IMR-90 (cell line): ENCODE measurements around the gene CATSPERZ. TPM values are rescaled to one million over a fixed set of nuclear protein-coding genes. Genes with fewer than 3 reads are reported as not detected.
A peak's percentile ranks its signal among the peaks of the same experiment; 100 is the strongest.

Experiments
- ATAC-seq: fragments of 200-7000 bp; cut with Tn5 transposase; 2 replicates; pipeline ENCODE4 v1.9.1; 2020; ENCODE audit warnings: low read depth, mild to moderate bottlenecking, moderate library complexity
- BruUV-seq: library from RNA; stranded (reverse); fragments of 400-500 nt; replicated peaks from 2 replicates; lab custom pipeline; 2021; lab: Mats Ljungman, UMichigan
- CTCF ChIA-PET: fragments of 300-600 bp; formaldehyde crosslinking; extraction: SDS; loops from one replicate; lab custom pipeline; 2021; ENCODE audit warnings: antibody characterized with exemption; lab: Yijun Ruan, JAX
- POLR2A ChIA-PET: fragments of 300-600 bp; sonication (Branson Sonifier 250); formaldehyde crosslinking; loops from one replicate; lab custom pipeline; 2022; ENCODE audit warnings: antibody characterized with exemption; ENCODE audit not compliant: unreplicated experiment; lab: Charles Lee
- DNase-seq: peaks from one replicate; pipeline ENCODE4 v3.0.0; 2013
- H2AFZ ChIP-seq: replicated peaks from 2 replicates; pipeline ENCODE3; 2013; ENCODE audit warnings: low read length, mild to moderate bottlenecking; ENCODE audit not compliant: poor library complexity
- H2AK5ac ChIP-seq: 2 replicates; pipeline ENCODE4 v1.6.1; 2013; ENCODE audit warnings: low read depth, low read length, inconsistent platforms
- H2AK9ac ChIP-seq: replicated peaks from 2 replicates; pipeline ENCODE3; 2013; ENCODE audit warnings: mild to moderate bottlenecking, low read depth, low read length, moderate library complexity; ENCODE audit not compliant: poor library complexity
- H2BK120ac ChIP-seq: 2 replicates; pipeline ENCODE4 v1.6.1; 2013; ENCODE audit warnings: low read depth, low read length, inconsistent platforms
- H2BK15ac ChIP-seq: 3 replicates; pipeline ENCODE4 v1.6.1; 2013; ENCODE audit warnings: low read depth, low read length, inconsistent platforms
- H2BK20ac ChIP-seq: 2 replicates; pipeline ENCODE4 v1.6.1; 2013; ENCODE audit warnings: low read depth, mild to moderate bottlenecking, inconsistent platforms, low read length, moderate library complexity
- H2BK5ac ChIP-seq: 2 replicates; pipeline ENCODE4 v1.6.1; 2013; ENCODE audit warnings: mild to moderate bottlenecking, low read depth, low read length, inconsistent platforms; ENCODE audit not compliant: poor library complexity, severe bottlenecking
- H3K14ac ChIP-seq: replicated peaks from 2 replicates; pipeline ENCODE4 v1.6.1; 2013; ENCODE audit warnings: low read depth, low read length, inconsistent platforms
- H3K18ac ChIP-seq: 2 replicates; pipeline ENCODE4 v1.6.1; 2013; ENCODE audit warnings: low read depth, low read length, control low read depth
- H3K23ac ChIP-seq: 2 replicates; pipeline ENCODE4 v1.6.1; 2013; ENCODE audit warnings: low read depth, low read length, inconsistent platforms
- H3K27ac ChIP-seq: 2 replicates; pipeline ENCODE4 v1.5.1; 2013; ENCODE audit warnings: mild to moderate bottlenecking, control low read depth, low read length; ENCODE audit not compliant: insufficient read depth
- H3K27me3 ChIP-seq: 2 replicates; pipeline ENCODE4 v1.6.1; 2013; ENCODE audit warnings: low read length; ENCODE audit not compliant: control insufficient read depth, insufficient read depth
- H3K36me3 ChIP-seq: 2 replicates; pipeline ENCODE4 v1.6.1; 2013; ENCODE audit warnings: low read length, mixed read lengths; ENCODE audit not compliant: control insufficient read depth, insufficient read depth
- H3K4ac ChIP-seq: 2 replicates; pipeline ENCODE4 v1.6.1; 2013; ENCODE audit warnings: low read depth, low read length, inconsistent platforms
- H3K4me1 ChIP-seq: 2 replicates; pipeline ENCODE4 v1.6.1; 2013; ENCODE audit warnings: low read length, mixed read lengths; ENCODE audit not compliant: control insufficient read depth, insufficient read depth
- H3K4me2 ChIP-seq: 2 replicates; pipeline ENCODE4 v1.6.1; 2013; ENCODE audit warnings: low read depth, mild to moderate bottlenecking, control low read depth, low read length, moderate library complexity
- H3K4me3 ChIP-seq: 2 replicates; pipeline ENCODE4 v1.5.1; 2013; ENCODE audit warnings: low read depth, mild to moderate bottlenecking, control low read depth, low read length, moderate library complexity; ENCODE audit not compliant: insufficient read depth
- H3K56ac ChIP-seq: 2 replicates; pipeline ENCODE4 v1.6.1; 2013; ENCODE audit warnings: low read length, inconsistent platforms; ENCODE audit not compliant: insufficient read depth; ENCODE audit errors: extremely low read depth
- H3K79me1 ChIP-seq, 2 experiments: 2 replicates each; pipeline ENCODE4 v1.6.1; 2013; ENCODE audit warnings: low read length in 2 of 2, inconsistent platforms in 1 of 2, low read depth in 1 of 2
- H3K9ac ChIP-seq: 2 replicates; pipeline ENCODE4 v1.6.1; 2013; ENCODE audit warnings: low read depth, low read length, control low read depth
- H3K9me1 ChIP-seq: 2 replicates; pipeline ENCODE4 v1.6.1; 2013; ENCODE audit warnings: low read length, inconsistent platforms; ENCODE audit not compliant: insufficient read depth
- H3K9me3 ChIP-seq: 2 replicates; pipeline ENCODE4 v1.6.1; 2013; ENCODE audit warnings: low read length; ENCODE audit not compliant: control insufficient read depth, insufficient read depth
- H4K20me1 ChIP-seq: 2 replicates; pipeline ENCODE4 v1.6.1; 2013; ENCODE audit warnings: low read length, inconsistent platforms; ENCODE audit not compliant: insufficient read depth
- H4K5ac ChIP-seq: 2 replicates; pipeline ENCODE4 v1.6.1; 2013; ENCODE audit warnings: mild to moderate bottlenecking, low read depth, low read length, control low read depth
- H4K8ac ChIP-seq, 2 experiments: 2 replicates each; pipeline ENCODE4 v1.6.1; 2013; ENCODE audit warnings: low read depth in 2 of 2, low read length in 2 of 2, control low read depth in 1 of 2, inconsistent platforms in 1 of 2
- H4K91ac ChIP-seq: 2 replicates; pipeline ENCODE4 v1.6.1; 2013; ENCODE audit warnings: low read depth, low read length, inconsistent platforms; ENCODE audit not compliant: insufficient read depth
- CEBPB ChIP-seq: IDR thresholded peaks from 2 replicates; pipeline ENCODE4 v1.6.1; 2012; ENCODE audit warnings: low read depth, low read length, improper control_type of control experiment
- MXI1 ChIP-seq: IDR thresholded peaks from 2 replicates; pipeline ENCODE4 v1.6.1; 2012; ENCODE audit warnings: low read depth, mild to moderate bottlenecking, low read length, moderate library complexity, borderline replicate concordance
- RAD21 ChIP-seq: IDR thresholded peaks from 2 replicates; pipeline ENCODE4 v1.6.1; 2012; ENCODE audit warnings: low read length, improper control_type of control experiment
- SMC3 ChIP-seq: fragments of 150-350 bp; IDR thresholded peaks from 2 replicates; pipeline ENCODE4 v1.6.1; 2016; ENCODE audit warnings: low read depth, mild to moderate bottlenecking, antibody characterized with exemption, low read length, moderate library complexity
- WGBS, 2 experiments: methylation state at CpG; one replicate each; pipeline versions ENCODE4 v1.1.5 to v1.1.7; 2013; ENCODE audit warnings: missing lambda C conversion rate in 2 of 2; ENCODE audit not compliant: insufficient read length in 1 of 2; ENCODE audit errors: extremely low coverage in 2 of 2; 5-methylcytosine and 5-hydroxymethylcytosine counted together
- dilution Hi-C: fragments of 300-500 bp; cut with HindIII; formaldehyde crosslinking; loops from one replicate; pipeline ENCODE4 v1.14.3; 2018; ENCODE audit warnings: low sequenced_read_pairs; ENCODE audit not compliant: unreplicated experiment
- in situ Hi-C: fragments of 300-500 bp; cut with MboI; formaldehyde crosslinking; loops from 3 replicates; pipeline ENCODE4 v1.14.3; 2019; ENCODE audit warnings: low sequenced_read_pairs, inconsistent platforms, mixed read lengths
- intact Hi-C: fragments of 100-400 bp; cut with micrococcal nuclease; formaldehyde crosslinking; loops from 2 replicates; pipeline ENCODE4 v1.10.0; 2022
- polyA plus RNA-seq, 3 experiments: library from polyadenylated mRNA; depleted of rRNA; stranded (reverse); fragments of >200 nt; gene quantifications; 2 replicates each; pipeline ENCODE4 v1.2.3, GENCODE V29; 2012; ENCODE audit warnings: low replicate concordance in 1 of 3
- total RNA-seq: library from RNA; depleted of rRNA; stranded (reverse); fragments of >200 nt; gene quantifications from 2 replicates; pipeline ENCODE4 v1.2.3, GENCODE V29; 2012
- TF ChIP-seq, protein P1 (sequence below): fragments of 150-350 bp; IDR thresholded peaks from 2 replicates; pipeline ENCODE4 v1.6.1; 2017; ENCODE audit warnings: mild to moderate bottlenecking, antibody characterized with exemption, low read length, low read depth

The CATSPERZ gene
- total and polyA plus RNA-seq, 2 of the 4 experiments (the other 2 are of a cell fraction): not detected

DNA sequence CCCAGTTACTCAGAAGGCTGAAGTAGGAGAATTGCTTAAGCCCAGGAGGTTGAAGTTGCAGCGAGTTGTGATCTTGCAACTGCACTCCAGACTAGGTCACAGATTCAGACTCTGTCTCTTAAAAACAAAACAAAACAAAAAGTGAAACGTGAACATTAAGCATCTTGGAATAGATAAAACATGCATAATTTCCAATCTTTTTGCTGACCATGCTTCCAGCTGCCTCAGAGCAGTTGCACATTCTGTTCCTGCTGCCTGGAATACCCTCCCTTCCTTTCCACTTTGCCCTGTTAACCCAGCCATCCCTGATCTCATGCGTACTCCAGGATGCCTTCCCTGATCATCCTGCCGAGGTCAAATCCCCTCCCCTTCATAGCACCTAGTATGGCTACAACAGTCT, 39.1 kb downstream of the CATSPERZ start:
- Histone ChIP-seq H2BK5ac (no peak overlapping the region), H3K79me1 (no peaks in the 10 kb centered on the region), H3K9me1 (peaks cover 3% of the 10 kb centered on the region; the same call in 1 of the 2 replicates), H2AFZ (peak overlapping the region; percentile 63), H3K4me1 (peaks cover 6% of the 10 kb centered on the region), H3K9me3 (no peaks in the 10 kb centered on the region), H3K23ac (no peak overlapping the region), H3K27ac (no peak overlapping the region), H2AK9ac (no peak overlapping the region), H3K36me3 (no peaks in the 10 kb centered on the region), H3K4me3 (no peak overlapping the region), H3K4me2 (no peak overlapping the region), H4K5ac (no peak overlapping the region), H3K14ac (no peak overlapping the region), H3K9ac (no peak overlapping the region), H2BK20ac (no peak overlapping the region), H2AK5ac (no peak overlapping the region), H4K8ac (no peak overlapping the region), H2BK120ac (no peak overlapping the region), H4K91ac (no peak overlapping the region), H4K20me1 (0 out of 2 replicates have a peak, but pooled peaks cover 3% of the 10 kb centered on the region), H3K56ac (no peak overlapping the region), H3K18ac (no peak overlapping the region), H3K4ac (no peak overlapping the region; the same call in 1 of the 2 replicates), H2BK15ac (no peak overlapping the region), H3K27me3 (peaks cover 9% of the 10 kb centered on the region; the same call in 1 of the 2 replicates)
- BruUV-seq: no TSS peak
- ChIA-PET POLR2A (no interaction called here), CTCF (no interaction called here)
- TF ChIP-seq CEBPB (no peak), SMC3 (no peak), RAD21 (no peak), MXI1 (no peak)
- TF ChIP-seq, protein P1, sequence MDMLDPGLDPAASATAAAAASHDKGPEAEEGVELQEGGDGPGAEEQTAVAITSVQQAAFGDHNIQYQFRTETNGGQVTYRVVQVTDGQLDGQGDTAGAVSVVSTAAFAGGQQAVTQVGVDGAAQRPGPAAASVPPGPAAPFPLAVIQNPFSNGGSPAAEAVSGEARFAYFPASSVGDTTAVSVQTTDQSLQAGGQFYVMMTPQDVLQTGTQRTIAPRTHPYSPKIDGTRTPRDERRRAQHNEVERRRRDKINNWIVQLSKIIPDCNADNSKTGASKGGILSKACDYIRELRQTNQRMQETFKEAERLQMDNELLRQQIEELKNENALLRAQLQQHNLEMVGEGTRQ: no peak
- ATAC-seq (no peak), DNase-seq (no peak)
- in situ Hi-C loops: no loop called here
- dilution Hi-C loops: no loop called here
- intact Hi-C loops: no loop called here
- no CpG with 5 or more reads among the region's 4 CpGs for WGBS, 2 experiments
